GM19035 (cell line): ENCODE data around the gene ERICH2.
"Not testable (repeated sequence)": the region's sequence is repeated elsewhere in the genome, so short reads cannot be mapped to it uniquely, and the experiment has no call there.

Experiments used
- ATAC-seq: cut with Tn5 transposase; IDR thresholded peaks from one replicate; pipeline ENCODE4 v1.9.1; 2021; ENCODE audit not compliant: unreplicated experiment

The ERICH2 gene

DNA sequence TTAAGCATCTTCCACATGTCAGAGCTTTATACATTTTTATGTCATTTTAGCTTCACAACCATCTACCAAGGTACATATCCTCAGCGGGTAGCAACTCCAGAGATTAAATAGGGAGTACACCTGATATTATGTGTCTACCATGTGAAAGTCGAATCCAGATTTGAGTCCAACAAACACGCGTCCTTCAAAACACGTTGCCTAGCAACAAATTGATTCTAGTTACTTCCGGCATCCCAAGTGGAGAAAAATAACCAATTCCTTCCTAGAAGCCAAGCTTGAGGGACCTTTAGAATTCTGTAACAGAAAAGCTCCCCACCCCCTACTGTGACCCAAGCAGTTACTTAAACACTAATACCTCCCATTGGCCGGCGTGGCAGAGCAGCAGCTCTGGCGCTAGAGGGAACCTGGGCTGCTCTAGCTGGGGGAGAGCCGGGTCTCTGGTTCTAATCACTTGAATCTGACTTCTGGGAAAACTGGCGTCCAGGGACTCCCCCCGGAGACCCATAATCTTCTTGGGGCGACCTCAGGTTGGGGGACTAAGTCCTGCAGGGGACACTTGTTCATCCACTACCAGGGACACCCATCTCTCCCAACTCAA lies at the start of gene ERICH2:
Gene ERICH2, plus strand, starts transcription at position 371 of the 598 bp plus-strand sequence. CDS start 304 bp downstream, outside the sequence.
- peak; percentile 54 for ATAC-seq

- ATAC-seq: no peak
Observed at GRCh38 chr2:170721678-170722077, 48.5 kb upstream of the ERICH2 start.

DNA sequence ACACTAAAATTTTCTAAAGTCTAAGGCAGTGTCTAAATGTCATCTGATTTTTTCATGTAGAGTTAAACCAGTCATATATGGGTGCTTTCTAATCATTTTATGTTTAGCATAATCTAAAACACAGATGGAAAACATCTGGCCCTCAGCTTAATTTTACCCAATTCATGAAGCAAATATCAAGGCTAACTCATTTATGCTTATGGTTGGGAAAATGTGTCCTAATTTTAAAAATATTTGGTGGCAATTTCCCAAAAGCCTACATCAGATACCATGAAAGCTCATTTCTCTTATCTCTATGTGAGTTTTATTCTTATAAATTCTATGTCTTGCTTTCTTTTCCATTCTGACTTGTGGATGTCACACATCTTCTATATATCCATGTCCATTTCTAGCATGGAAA lies 47.9 kb upstream of the ERICH2 start:
- ATAC-seq: no peak

DNA sequence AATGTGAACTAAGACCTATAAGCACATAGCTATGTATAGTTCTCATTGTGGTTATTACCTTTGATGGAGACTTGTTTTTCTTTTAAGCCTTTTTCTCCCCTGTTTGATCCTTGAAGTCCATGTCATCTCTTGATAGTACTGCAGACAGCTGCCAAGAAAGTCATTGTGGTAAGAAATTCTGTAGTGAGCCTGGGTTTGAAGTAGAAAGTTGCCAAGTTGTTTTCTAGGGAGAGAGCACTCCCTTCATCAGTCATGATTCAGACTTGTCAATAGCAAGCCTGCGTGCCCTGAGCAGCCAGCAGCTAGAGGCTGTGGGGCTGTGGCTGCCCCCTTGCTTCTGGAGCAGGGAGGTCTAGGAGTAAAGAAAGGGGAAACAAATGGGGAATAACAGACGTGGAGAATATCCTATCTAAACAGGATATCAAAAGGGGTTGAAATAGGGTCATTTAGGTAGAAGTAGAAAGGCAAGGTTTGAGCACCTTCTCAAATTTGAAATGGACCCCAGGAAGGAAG lies 46.7 kb upstream of the ERICH2 start:
- ATAC-seq: no peak

GRCh38 chr2:170733798-170734600 lies 36.2 kb upstream of the ERICH2 start:
- ATAC-seq: no peak

DNA sequence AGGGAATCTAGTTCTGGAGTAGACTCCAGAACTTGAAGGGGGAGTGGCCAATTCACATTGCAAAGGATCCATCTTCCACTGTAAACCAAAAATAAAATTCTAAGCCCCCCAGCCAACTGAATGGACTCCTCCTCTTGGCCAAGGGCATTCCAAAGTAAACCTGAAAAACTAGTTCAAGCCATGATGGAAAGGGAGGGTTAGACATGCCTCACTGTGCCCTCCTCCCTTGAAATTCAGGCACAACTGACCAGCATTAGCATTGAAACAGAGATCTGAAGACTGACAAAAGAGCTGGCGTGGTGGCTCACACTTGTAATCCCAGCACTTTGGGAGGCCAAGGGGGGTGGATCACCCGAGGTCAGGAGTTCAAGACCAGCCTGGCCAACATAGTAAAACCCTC lies 35.6 kb upstream of the ERICH2 start:
- not testable (repeated sequence) for ATAC-seq

GRCh38 chr2:170736628-170737027 lies 33.5 kb upstream of the ERICH2 start:
- no peak for ATAC-seq

DNA sequence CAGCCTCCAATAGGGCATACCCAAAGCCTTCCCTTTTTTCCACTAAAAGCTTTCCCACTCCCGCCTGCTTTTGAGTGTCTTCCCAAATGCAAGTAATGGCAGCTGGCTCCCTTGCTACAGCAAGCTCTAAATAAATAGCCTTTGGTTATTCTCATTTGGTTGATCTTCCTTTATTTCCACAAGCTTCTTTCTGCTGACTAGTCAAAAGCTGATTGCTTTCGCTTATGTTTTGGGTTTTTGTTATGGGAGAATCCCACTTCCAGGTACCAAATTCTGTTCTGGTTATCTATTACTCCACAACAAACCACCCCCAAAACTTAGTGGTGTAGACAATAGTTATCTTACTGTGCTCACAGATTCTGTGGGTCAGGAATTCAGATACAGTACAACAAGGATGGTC lies 32.8 kb upstream of the ERICH2 start:
- ATAC-seq: no peak

- no peak for ATAC-seq
Observed at GRCh38 chr2:170737821-170738220, 32.4 kb upstream of the ERICH2 start.

DNA sequence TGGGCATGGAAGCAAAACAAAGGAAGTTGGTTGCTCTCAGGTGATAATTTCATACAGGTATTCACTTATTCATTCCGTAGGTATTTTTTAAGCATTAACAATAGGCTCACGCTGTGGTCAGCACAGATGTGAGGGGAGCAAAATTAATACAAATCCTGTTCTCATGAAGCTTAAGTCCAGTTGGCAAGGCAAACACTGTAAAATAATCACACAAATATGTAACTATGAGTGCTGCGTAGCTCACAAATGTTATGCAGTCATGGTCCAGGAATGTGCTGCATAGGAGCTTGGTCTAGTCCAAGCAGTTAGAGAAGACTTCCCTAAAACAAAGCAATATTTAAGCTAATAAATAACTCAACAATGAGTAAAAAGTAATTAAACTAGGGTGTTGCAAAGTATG lies 31.1 kb upstream of the ERICH2 start:
- no peak for ATAC-seq

DNA sequence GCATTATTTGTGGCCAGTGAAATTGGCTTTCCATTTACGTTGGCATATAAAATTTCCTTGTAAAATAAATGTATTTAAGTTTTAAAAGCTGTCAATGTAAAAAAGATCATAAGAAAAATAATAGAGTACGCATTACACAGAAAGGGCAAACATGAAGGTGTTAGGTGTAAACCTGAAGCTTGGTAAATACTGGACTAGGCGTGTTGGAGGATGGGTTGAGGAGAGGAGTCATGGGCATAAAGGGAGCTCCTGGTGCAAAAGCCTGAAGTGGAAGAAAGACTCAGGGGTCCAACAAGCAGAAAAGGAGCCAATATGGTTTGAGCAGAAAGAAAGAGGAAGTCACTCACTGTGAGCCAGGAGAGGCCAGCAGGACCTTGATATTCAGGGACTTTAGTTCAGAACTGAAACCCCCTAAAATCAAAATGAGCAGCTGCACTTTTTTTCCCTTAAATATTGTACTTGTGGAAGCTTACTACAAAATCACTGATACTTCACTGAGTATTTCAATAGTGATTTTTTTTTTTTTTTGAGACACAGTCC lies 30.6 kb upstream of the ERICH2 start:
- no peak for ATAC-seq

- no peak for ATAC-seq
Observed at GRCh38 chr2:170740660-170741059, 29.5 kb upstream of the ERICH2 start.

DNA sequence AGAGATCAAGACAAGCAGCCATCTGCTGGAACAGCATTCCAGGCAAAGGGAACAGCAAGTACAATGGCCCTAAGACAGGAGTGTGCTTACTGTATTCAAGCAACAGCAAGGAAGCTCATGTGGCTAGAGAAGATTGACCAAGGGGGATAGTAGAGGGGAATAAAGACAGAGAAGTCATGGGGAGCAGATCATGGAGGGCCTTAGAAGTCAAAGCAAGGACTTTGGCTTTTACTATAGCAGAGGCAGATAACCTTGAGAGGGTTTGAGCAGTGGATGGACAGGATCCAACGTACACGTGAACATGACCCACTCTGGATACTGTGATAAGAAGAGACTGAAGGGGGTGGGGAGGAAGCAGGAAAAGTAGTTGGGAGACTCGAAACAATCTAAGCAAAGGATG lies 28.2 kb upstream of the ERICH2 start:
- no peak for ATAC-seq

DNA sequence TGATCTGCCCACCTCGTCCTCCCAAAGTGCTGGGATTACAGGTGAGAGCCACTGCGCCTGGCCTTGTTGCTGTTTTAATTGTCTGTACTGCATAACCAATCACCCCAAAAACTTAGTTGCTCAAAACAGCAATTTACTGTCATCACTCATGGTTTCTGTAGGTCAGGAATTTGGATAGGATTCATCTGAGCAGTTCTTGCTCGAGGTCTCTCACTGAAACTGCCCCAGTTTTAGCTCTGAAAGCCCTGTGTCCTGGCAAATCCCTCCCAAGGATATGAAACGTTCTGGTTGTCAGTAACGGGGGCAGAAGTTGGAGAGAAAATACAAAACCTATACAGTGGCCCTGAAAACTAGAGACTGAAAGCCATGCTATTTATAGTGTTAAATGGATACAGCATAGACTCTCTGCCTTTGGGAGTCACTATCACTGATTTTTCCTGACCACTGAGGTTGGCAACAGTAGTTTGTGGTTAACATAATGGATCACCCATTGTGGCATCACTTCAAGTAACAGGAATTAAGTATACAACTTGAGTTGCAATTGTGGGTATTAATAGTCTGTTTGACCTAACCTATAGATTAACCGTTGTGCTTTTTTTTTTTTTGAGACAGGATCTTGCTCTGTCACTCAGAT lies 27.2 kb upstream of the ERICH2 start:
- no peak for ATAC-seq

GRCh38 chr2:170743530-170744239 lies 26.5 kb upstream of the ERICH2 start:
- no peak for ATAC-seq

DNA sequence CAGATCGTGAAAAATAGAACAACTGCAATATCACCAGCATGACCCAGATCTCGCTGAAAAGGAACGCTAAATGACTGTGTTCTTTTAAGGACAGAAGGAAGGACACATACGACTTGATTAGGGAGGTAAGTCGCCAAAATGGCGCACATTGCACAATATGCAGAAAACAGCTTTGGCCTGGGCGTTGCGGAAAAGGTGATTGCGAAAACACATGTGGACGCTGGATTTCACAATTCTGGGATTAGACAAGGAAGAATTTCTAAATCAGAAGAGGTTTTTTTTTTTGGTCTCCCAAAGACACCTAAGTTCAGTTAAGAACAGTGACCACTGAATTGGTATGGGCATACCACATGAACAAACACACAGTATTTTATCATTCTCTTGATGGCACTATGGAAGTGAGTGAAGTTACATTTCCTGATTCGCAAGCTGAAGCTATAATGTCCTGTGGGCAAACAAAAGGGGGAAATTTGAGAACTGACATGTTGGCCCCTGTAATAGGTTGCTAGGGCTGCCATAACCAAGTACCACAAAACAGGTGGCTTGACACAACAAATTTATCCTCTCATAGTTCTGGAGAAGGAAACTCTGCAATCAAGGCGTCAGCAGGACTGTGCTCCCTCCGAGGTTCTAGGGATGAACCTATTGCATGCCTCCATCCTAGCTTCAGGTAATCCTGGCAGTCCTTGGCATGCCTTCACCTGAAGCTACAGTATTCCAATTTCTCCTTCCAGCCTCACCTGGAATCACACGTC lies 25.8 kb upstream of the ERICH2 start:
- ATAC-seq: no peak

- no peak for ATAC-seq
Observed at GRCh38 chr2:170745305-170745704, 24.9 kb upstream of the ERICH2 start.

- ATAC-seq: no peak
Observed at GRCh38 chr2:170747921-170748320, 22.3 kb upstream of the ERICH2 start.

DNA sequence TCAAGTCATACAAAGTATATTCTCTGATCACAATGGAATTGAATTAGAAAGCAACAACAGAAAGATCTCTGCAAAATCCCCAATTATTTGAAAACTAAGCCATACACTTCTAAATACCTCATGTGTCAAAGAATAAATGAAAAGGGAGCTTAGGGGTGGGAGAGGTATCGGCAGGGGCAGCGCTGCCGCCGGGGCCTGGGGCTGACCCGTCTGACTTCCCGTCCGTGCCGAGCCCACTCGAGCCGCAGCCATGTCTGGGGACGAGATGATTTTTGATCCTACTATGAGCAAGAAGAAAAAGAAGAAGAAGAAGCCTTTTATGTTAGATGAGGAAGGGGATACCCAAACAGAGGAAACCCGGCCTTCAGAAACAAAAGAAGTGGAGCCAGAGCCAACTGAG lies 18.6 kb upstream of the ERICH2 start:
- not testable (repeated sequence) for ATAC-seq

DNA sequence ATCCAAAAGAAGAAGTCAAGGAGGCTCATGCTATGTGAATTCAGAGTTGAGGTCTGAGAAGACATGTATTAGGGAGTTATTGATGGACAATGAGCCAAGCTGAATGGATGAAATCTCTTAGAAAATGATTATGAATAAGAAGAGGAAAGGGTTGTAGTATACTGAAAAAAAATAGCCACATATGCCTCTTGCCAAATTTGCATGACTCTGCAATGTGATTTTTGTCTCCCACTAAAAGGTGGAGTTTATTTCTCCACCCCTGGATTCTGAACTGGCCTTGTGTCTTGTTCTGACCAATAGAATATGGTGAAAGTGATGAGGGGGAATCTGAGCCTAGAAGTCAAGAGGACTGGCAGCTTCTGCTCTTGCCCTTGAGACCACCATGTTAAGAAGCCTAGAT lies 8.6 kb upstream of the ERICH2 start:
- no peak for ATAC-seq
